ENCODE data around the gene AQP4.

Gene AQP4

DNA sequence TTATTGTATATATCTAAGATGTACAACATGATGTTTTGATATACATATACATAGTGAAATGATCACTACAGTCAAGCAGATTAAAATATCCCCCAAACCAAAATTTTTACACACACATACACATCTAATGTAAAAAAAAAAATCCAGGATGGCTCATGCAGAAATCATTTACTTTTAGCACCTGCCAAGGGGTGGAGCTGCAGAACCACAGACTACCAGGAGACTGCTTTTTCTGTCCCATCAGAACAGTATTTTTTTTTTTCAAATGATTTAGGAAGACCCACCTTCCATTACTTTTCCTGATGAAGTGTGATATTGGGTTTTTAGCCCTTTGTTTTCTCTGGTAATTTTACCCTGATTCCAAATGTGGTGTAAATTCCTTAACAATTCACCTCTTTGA, 61.9 kb downstream of the AQP4 start:
- no peak for TF ChIP-seq CTCF (IDR thresholded peaks at IDR 0.05)
- DNase-seq (ENCODE audit: low spot score), result no peak
- no peak overlapping the region for H3K27ac ChIP-seq
- no peak overlapping the region for H3K4me3 ChIP-seq

- Histone ChIP-seq H3K4me3 (no peak overlapping the region), H3K27ac (no peak overlapping the region)
- DNase-seq (ENCODE audit: low spot score), result no peak
- no peak for TF ChIP-seq CTCF (IDR thresholded peaks at IDR 0.05)
Measured at GRCh38 chr18:26802330-26803200, 62.9 kb downstream of the AQP4 start.
